Renal cortical epithelial cell (primary cell): ENCODE measurements around the gene MGAT5. TPM values are rescaled to one million over a fixed set of nuclear protein-coding genes. Genes with fewer than 3 reads are reported as not detected.

ENCODE experiments used
- DNase-seq: peaks from one replicate; pipeline ENCODE4 v3.0.0-alpha.2; 2011; ENCODE audit warnings: low read depth
- total RNA-seq: library from RNA; depleted of rRNA; stranded (reverse); fragments of >200 nt; gene quantifications from 2 replicates; pipeline ENCODE4 v1.2.3, GENCODE V29; 2014

The MGAT5 gene
- 39.1 and 43.6 TPM in 2 replicates for total RNA-seq

DNA sequence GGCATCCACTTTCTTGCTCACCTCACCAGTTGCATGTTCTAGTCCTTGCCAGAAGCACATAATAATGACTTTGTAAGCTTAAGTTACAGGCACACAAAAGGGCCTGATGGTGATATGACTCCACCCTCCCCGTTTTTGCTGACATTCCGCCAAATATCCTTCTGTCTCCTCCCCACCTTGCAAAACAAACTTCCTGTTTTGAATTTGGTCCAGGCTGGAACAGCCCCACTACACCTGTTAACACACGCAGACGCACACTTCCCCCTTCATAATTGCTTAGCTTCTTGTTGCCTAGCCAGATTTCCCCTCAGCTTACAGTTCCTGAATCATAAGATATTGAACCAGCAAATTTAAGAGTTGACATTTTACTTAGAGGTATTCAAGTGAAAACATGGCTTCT lies at the start of gene MGAT5:
Gene MGAT5, plus strand, starts transcription at position 269 of the 400 bp plus-strand sequence. CDS start 332 bp downstream, outside the sequence.
- no peak for DNase-seq

GRCh38 chr2:134205087-134205486 lies 48.8 kb upstream of the MGAT5 start:
- DNase-seq: no peak

- no peak for DNase-seq
Measured at GRCh38 chr2:134206031-134206430, 47.8 kb upstream of the MGAT5 start.

- peak; percentile 46 for DNase-seq
Measured at GRCh38 chr2:134206573-134206972, 47.3 kb upstream of the MGAT5 start.

GRCh38 chr2:134207589-134208209 lies 46.2 kb upstream of the MGAT5 start:
- peak; percentile 49 for DNase-seq

- DNase-seq: no peak
Measured at GRCh38 chr2:134208825-134209224, 45.0 kb upstream of the MGAT5 start.

DNA sequence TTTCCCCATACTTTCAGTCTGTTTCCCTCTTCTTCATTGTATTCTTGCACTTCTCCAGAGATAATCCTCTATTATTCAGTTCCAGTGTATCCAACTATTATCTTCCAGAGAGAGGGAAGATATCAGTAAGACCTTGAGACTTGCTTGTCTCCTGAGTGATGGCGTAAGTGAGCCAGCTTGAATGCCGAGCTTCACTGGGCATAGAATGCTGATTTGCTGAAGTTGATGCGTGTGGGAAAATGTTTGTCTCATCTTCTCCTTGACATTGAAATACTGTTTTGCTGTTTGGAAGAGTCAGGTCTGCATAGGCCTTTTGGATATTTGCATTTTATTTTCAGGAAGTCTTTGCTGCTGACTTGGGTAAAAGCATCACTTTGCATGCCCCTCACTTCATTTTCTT lies 41.1 kb upstream of the MGAT5 start:
- DNase-seq: peak; percentile 32

- DNase-seq: peak; percentile 24
Measured at GRCh38 chr2:134216152-134216829, 37.6 kb upstream of the MGAT5 start.

- no peak for DNase-seq
Measured at GRCh38 chr2:134217351-134217750, 36.5 kb upstream of the MGAT5 start.

GRCh38 chr2:134217924-134218323 lies 35.9 kb upstream of the MGAT5 start:
- DNase-seq: peak; percentile 50

- no peak for DNase-seq
Measured at GRCh38 chr2:134218414-134218813, 35.5 kb upstream of the MGAT5 start.

GRCh38 chr2:134218930-134219658 lies 34.8 kb upstream of the MGAT5 start:
- peak; percentile 50 for DNase-seq

GRCh38 chr2:134220344-134220974 lies 33.4 kb upstream of the MGAT5 start:
- no peak for DNase-seq

DNA sequence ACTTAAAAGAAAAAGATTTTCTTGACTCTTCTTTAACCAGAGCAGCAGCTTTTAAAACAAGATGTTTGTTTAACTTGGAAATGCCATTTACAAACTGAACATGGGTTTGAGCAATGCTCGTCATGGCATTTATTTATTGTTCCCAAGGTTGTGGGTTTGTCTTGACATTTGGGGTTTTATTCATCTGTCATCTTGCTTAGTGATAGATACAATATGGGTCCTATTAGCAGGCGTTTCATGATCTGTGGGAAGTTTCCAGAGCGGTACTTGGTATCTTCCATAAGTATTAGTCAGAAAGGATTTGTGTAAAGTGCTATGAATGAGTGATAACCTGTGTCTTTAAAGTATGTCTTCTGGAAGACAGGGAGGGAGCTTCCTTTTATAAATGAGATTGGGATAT lies 29.9 kb upstream of the MGAT5 start:
- DNase-seq: no peak

DNA sequence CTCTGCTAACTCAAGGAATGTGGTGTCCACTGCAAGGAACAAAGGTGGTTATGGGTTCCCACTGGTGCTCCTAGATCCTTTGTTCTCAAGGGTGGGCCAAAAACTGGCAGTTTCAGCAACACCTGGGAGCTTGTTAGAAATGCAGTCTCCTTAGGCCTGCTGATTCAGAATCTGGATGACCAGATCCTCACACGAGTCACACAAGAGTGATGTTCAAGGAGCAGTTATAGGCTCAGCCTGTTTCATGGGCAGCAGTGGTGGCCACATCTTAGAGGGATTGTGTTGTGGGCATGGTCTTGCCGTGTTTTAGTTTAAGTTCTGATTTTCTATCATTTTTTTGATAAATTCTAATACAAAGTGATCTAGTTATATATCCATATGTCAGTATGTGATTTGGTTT lies 28.7 kb upstream of the MGAT5 start:
- no peak for DNase-seq

DNA sequence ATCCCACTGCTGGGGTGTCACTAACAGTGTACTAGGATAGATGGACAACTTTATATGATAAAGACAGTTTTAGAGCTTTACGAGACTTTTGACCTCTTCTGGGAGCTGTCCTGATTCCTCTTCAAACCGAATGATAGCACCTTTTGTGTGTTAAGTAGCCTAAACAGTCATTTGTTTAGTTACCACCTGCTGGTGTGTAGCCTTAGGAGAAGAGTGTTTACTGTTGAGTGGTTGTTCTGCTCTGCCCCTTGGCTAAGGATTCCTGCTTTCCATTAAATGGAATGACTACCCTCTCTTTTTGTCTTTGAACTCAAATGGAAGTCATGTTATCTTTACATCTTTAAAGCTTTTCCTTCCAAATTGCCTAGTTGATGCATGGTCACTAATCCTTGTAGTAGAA lies 28.0 kb upstream of the MGAT5 start:
- DNase-seq: no peak

- no peak for DNase-seq
Measured at GRCh38 chr2:134226601-134227000, 27.3 kb upstream of the MGAT5 start.

- no peak for DNase-seq
Measured at GRCh38 chr2:134227666-134228065, 26.2 kb upstream of the MGAT5 start.

GRCh38 chr2:134228493-134228903 lies 25.4 kb upstream of the MGAT5 start:
- no peak for DNase-seq

DNA sequence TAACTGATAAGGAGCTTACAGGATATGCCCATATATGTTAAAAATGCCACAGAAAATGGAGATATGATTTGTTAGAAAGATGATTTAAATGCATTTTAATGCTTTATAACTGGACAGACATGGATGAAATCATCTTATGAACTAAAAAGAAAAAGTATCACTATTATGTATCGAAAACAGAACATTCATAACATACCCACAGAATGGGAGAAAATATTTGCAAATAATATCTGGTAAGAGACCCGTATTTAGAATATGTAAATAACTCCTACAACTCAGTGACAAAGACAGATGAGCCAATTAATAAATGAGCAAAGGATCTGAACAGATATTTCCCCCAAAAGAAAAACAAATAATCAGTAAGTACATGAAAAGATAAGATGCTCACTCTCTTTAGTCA lies 24.3 kb upstream of the MGAT5 start:
- no peak for DNase-seq

DNA sequence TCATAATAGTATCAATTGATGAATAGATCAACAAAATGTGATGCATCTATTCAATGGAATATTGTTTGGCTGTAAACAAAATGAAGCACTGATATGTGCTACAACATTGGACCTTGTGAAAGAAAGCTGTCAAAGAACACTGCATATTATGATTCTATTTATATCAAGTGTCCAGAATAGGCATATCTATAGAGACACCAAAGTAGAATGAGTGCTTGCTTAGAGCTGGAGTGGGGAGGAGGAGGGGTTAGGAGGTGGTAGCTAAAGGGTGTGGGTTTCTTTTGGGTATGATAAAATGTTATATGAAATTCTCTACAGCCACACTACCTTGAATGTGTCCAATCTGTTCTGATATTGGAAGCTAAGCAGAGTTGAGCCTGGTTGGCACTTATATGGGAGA lies 23.0 kb upstream of the MGAT5 start:
- DNase-seq: no peak

DNA sequence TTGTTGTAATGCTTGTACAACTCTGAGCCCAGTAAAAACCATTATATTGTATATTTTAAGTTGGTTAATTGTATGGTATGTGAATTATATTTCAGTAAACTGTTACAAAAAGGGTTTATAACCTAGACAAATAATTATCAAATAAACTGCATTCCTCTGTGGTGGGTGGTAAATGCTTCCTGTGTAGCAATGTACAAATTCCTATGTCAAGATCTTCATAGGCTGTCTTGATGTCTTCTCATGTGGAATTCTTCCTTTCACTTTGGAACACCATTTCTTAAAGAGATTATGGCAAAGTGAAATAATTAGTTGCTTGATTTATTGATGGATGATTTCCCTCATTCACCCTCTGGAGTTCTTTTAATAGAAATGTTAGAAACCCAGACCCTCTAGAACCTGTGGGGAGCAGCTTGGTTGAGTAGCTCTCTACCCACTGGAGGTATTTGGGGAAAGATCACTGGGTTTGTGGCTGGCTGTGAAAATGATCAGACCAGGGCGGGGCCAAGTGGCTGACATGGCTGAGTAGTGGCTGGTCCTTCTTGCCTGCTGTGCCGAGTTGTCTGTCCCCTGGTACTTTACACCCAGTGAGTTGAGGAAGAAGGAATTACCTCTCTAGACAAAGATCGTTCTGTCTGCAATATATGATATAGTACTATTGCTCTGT lies 22.4 kb upstream of the MGAT5 start:
- no peak for DNase-seq
